K562 (cell line): Measurements from ENCODE around the gene DEDD2. TPM values are rescaled to one million over a fixed set of nuclear protein-coding genes. Genes with fewer than 3 reads are reported as not detected.

Experiments used
- DDX20 ChIP-seq: fragments of 450-650 bp; IDR thresholded peaks from 2 replicates; pipeline ENCODE4 v1.6.1; 2016; ENCODE audit warnings: missing genetic modification characterization, low read depth, mild to moderate bottlenecking, missing compliant biosample characterization, moderate library complexity
- EGR1 ChIP-seq: fragments of 450-650 bp; conservative IDR thresholded peaks from 2 replicates; pipeline ENCODE4 v1.6.1; 2017; ENCODE audit warnings: mild to moderate bottlenecking
- KAT8 ChIP-seq: fragments of 450-650 bp; IDR thresholded peaks from 2 replicates; pipeline ENCODE4 v1.6.1; 2016; ENCODE audit warnings: low read depth, mild to moderate bottlenecking
- MIER1 ChIP-seq: fragments of 450-650 bp; IDR thresholded peaks from 2 replicates; pipeline ENCODE4 v1.6.1; 2016; ENCODE audit warnings: antibody characterized with exemption, mild to moderate bottlenecking, low read depth
- NFRKB ChIP-seq: fragments of 450-650 bp; IDR thresholded peaks from 2 replicates; pipeline ENCODE4 v1.6.1; 2016; ENCODE audit warnings: low read depth
- SMAD4 ChIP-seq: fragments of 250-450 bp; sonication (Bioruptor Pico); conservative IDR thresholded peaks from 2 replicates; pipeline ENCODE4 v1.8.0; 2021; ENCODE audit warnings: inconsistent platforms, mild to moderate bottlenecking, moderate library complexity
- TEAD2 ChIP-seq: fragments of 450-650 bp; IDR thresholded peaks from 2 replicates; pipeline ENCODE4 v1.6.1; 2016; ENCODE audit warnings: missing genetic modification characterization, control low read depth, missing compliant biosample characterization
- ZNF184 ChIP-seq: sonication (generic); formaldehyde crosslinking; IDR thresholded peaks from 2 replicates; pipeline ENCODE4 v1.5.0; 2020; ENCODE audit warnings: missing genetic modification reagents
- ZNF639 ChIP-seq, 2 experiments: fragments of 200-800 bp in 1 of 2; sonication (Bioruptor generic) in 1 of 2; sonication (generic) in 1 of 2; formaldehyde crosslinking in 1 of 2; IDR thresholded peaks in 1 of 2; conservative IDR thresholded peaks in 1 of 2; 2 replicates each; pipeline versions ENCODE4 v1.5.0 to v1.6.1; 2016 to 2020; ENCODE audit warnings: missing compliant biosample characterization in 1 of 2, missing genetic modification characterization in 1 of 2, missing genetic modification reagents in 1 of 2
- ZNF79 ChIP-seq: fragments of 250-450 bp; sonication (Bioruptor Pico); IDR thresholded peaks from 2 replicates; pipeline ENCODE4 v1.4.0; 2020; ENCODE audit warnings: low read depth, mild to moderate bottlenecking, moderate library complexity
- polyA plus RNA-seq, 8 experiments: library from polyadenylated mRNA; depleted of rRNA in 4 of 8; stranded (reverse) in 5 of 8; unstranded in 3 of 8; fragments of >200 nt; fragmentation: Nextera tagmentation in 2 of 8; fragmentation: Illumina TruSeq in 1 of 8; extraction: Ambion mirVana in 2 of 8; extraction: Trizol in 1 of 8; gene quantifications; 2 replicates each; pipeline versions ENCODE4 v1.2.1 to v1.2.3, GENCODE V29; 2011 to 2014; ENCODE audit warnings: inconsistent platforms in 1 of 8, missing spikeins in 1 of 8
- total RNA-seq, 7 experiments: library from RNA; depleted of rRNA in 6 of 7; stranded (reverse); fragments of >200 nt in 6 of 7; fragmentation: Illumina TruSeq in 2 of 7; extraction: Trizol in 2 of 7; gene quantifications; 2 replicates each; pipeline versions ENCODE4 v1.2.1 to v1.2.3, GENCODE V29; 2011 to 2021; ENCODE audit warnings: low replicate concordance in 1 of 7
- TF ChIP-seq, protein P1 (sequence below): fragments of 450-650 bp; IDR thresholded peaks from 2 replicates; pipeline ENCODE4 v1.6.1; 2016; ENCODE audit warnings: mild to moderate bottlenecking

DEDD2 gene
- total and polyA plus RNA-seq, 9 of the 15 experiments (the other 6 are each of a cell fraction or from before 2014, with no cell fraction given) = 4.3 to 43.0 (median 29.2) TPM

GRCh38 chr19:42217520-42218437, at the start of gene DEDD2 (continued):
- TF ChIP-seq ZNF639 (CRISPR knock-in tag; conservative IDR thresholded peaks at IDR 0.05 in 1 of 2, IDR thresholded peaks at IDR 0.05 in 1 of 2) = 0 out of 4 replicates have a peak, but pooled peaks of 1 of the 2 experiments have one; percentile 50
- no peak for TF ChIP-seq DDX20 (tag)
- peak; percentile 92 for TF ChIP-seq EGR1
- 0 out of 2 replicates have a peak, but pooled peaks have one; percentile 47 for TF ChIP-seq NFRKB
- no peak for TF ChIP-seq MIER1
- TF ChIP-seq ZNF79 = no peak
- peak; percentile 44; the same call in 1 of the 2 replicates for TF ChIP-seq SMAD4 (CRISPR knock-in tag)
- TF ChIP-seq KAT8 = no peak
- no peak for TF ChIP-seq ZNF184 (CRISPR knock-in tag)
- TF ChIP-seq, protein P1, sequence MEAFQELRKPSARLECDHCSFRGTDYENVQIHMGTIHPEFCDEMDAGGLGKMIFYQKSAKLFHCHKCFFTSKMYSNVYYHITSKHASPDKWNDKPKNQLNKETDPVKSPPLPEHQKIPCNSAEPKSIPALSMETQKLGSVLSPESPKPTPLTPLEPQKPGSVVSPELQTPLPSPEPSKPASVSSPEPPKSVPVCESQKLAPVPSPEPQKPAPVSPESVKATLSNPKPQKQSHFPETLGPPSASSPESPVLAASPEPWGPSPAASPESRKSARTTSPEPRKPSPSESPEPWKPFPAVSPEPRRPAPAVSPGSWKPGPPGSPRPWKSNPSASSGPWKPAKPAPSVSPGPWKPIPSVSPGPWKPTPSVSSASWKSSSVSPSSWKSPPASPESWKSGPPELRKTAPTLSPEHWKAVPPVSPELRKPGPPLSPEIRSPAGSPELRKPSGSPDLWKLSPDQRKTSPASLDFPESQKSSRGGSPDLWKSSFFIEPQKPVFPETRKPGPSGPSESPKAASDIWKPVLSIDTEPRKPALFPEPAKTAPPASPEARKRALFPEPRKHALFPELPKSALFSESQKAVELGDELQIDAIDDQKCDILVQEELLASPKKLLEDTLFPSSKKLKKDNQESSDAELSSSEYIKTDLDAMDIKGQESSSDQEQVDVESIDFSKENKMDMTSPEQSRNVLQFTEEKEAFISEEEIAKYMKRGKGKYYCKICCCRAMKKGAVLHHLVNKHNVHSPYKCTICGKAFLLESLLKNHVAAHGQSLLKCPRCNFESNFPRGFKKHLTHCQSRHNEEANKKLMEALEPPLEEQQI = no peak
- no peak for TF ChIP-seq TEAD2 (tag)
